IMR-90 (cell line): ENCODE results near the gene PRR5L.

Experiments
- POLR2A ChIP-seq: IDR thresholded peaks from 2 replicates; pipeline ENCODE4 v1.6.1; 2012; ENCODE audit warnings: mild to moderate bottlenecking, low read depth, low read length
- RAD21 ChIP-seq: IDR thresholded peaks from 2 replicates; pipeline ENCODE4 v1.6.1; 2012; ENCODE audit warnings: low read length, improper control_type of control experiment
- SMC3 ChIP-seq: fragments of 150-350 bp; IDR thresholded peaks from 2 replicates; pipeline ENCODE4 v1.6.1; 2016; ENCODE audit warnings: low read depth, mild to moderate bottlenecking, antibody characterized with exemption, low read length, moderate library complexity

- TF ChIP-seq POLR2A (no peak), RAD21 (no peak), SMC3 (no peak)
Observed at GRCh38 chr11:36342327-36342726, 46.2 kb downstream of the PRR5L start.
